T-helper 17 cell (primary cell): ENCODE data around the gene MICALL1. TPM values are rescaled to one million over a fixed set of nuclear protein-coding genes. Genes with fewer than 3 reads are reported as not detected.
"Not testable (repeated sequence)": the region's sequence is repeated elsewhere in the genome, so short reads cannot be mapped to it uniquely, and the experiment has no call there.

Experiments used
- ATAC-seq: fragments of 150-1000 bp; cut with Tn5 transposase; 2 replicates; pipeline ENCODE4 v1.10.0; 2021; ENCODE audit warnings: mild to moderate bottlenecking, moderate library complexity
- DNase-seq, 3 donors: peaks; one replicate each; pipeline versions ENCODE4 v3.0.0 to v3.0.0-alpha.2; 2020 to 2021
- H3K9me3 ChIP-seq: one replicate; pipeline ENCODE4 v1.7.0; 2013; ENCODE audit warnings: low read length, mild to moderate bottlenecking; ENCODE audit not compliant: control insufficient read depth, poor library complexity, severe bottlenecking
- H3K27ac Mint-ChIP-seq: one replicate; pipeline ENCODE4 v1.8.0; 2022; ENCODE audit warnings: mild to moderate bottlenecking, moderate library complexity, mixed read lengths
- H3K27me3 Mint-ChIP-seq: one replicate; pipeline ENCODE4 v1.8.0; 2022; ENCODE audit warnings: mixed read lengths
- H3K36me3 Mint-ChIP-seq: one replicate; pipeline ENCODE4 v1.8.0; 2022; ENCODE audit warnings: low read depth, mixed read lengths
- H3K4me1 Mint-ChIP-seq: one replicate; pipeline ENCODE4 v1.8.0; 2022; ENCODE audit warnings: mild to moderate bottlenecking, mixed read lengths
- H3K4me3 Mint-ChIP-seq: one replicate; pipeline ENCODE4 v1.8.0; 2022; ENCODE audit warnings: mild to moderate bottlenecking, moderate library complexity, mixed read lengths
- total RNA-seq, 4 donors: library from RNA in 2 of 4; stranded (reverse) in 2 of 4; gene quantifications; one replicate each; pipeline ENCODE4 v1.2.3 and lab custom pipeline; 2022 to 2026

MICALL1 gene
- total RNA-seq, 2 donors from 2014 or later, result 19.2 to 21.9 TPM

- not testable (repeated sequence) for H3K36me3 Mint-ChIP-seq, H3K9me3 ChIP-seq, H3K4me3 Mint-ChIP-seq, H3K4me1 Mint-ChIP-seq, H3K27me3 Mint-ChIP-seq, DNase-seq, ATAC-seq, H3K27ac Mint-ChIP-seq
Measured at GRCh38 chr22:37944423-37944822, 38.3 kb downstream of the MICALL1 start.

- not testable (repeated sequence) for DNase-seq, H3K4me1 Mint-ChIP-seq, H3K9me3 ChIP-seq, H3K36me3 Mint-ChIP-seq, ATAC-seq, H3K27ac Mint-ChIP-seq, H3K4me3 Mint-ChIP-seq, H3K27me3 Mint-ChIP-seq
Measured at GRCh38 chr22:37947142-37947795, 41.2 kb downstream of the MICALL1 start.

- H3K27me3 Mint-ChIP-seq, result peaks cover 13% of the 10 kb centered on the region
- no peak overlapping the region for H3K27ac Mint-ChIP-seq
- H3K9me3 ChIP-seq, result no peaks in the 10 kb centered on the region
- DNase-seq, result no peak
- ATAC-seq, result no peak
- H3K4me3 Mint-ChIP-seq, result no peak overlapping the region
- H3K4me1 Mint-ChIP-seq, result peaks cover 19% of the 10 kb centered on the region
- H3K36me3 Mint-ChIP-seq, result peaks cover 9% of the 10 kb centered on the region
Measured at GRCh38 chr22:37951305-37951704, 45.2 kb downstream of the MICALL1 start.

- peaks cover 13% of the 10 kb centered on the region for H3K27me3 Mint-ChIP-seq
- peaks cover 26% of the 10 kb centered on the region for H3K4me1 Mint-ChIP-seq
- H3K36me3 Mint-ChIP-seq, result peaks cover 13% of the 10 kb centered on the region
- not testable (repeated sequence) for ATAC-seq, H3K9me3 ChIP-seq, DNase-seq
- peak overlapping the region; percentile 100 for H3K4me3 Mint-ChIP-seq
- peak overlapping the region; percentile 99 for H3K27ac Mint-ChIP-seq
Measured at GRCh38 chr22:37952629-37953028, 46.5 kb downstream of the MICALL1 start.

- peaks cover 29% of the 10 kb centered on the region for H3K4me1 Mint-ChIP-seq
- H3K4me3 Mint-ChIP-seq, result peak overlapping the region; percentile 100
- no peaks in the 10 kb centered on the region for H3K9me3 ChIP-seq
- H3K27ac Mint-ChIP-seq, result peak overlapping the region; percentile 99
- no peak for DNase-seq
- H3K27me3 Mint-ChIP-seq, result peaks cover 13% of the 10 kb centered on the region
- peak; percentile 64 for ATAC-seq
- peaks cover 15% of the 10 kb centered on the region for H3K36me3 Mint-ChIP-seq
Measured at GRCh38 chr22:37953062-37953436, 47.0 kb downstream of the MICALL1 start.

GRCh38 chr22:37953437-37954179, 47.5 kb downstream of the MICALL1 start, which contains the start of the genes C22orf23 and POLR2F:
Gene C22orf23, minus strand, starts transcription at chr22:37953601. Its CDS starts 452 bp downstream, at chr22:37953149.
Gene POLR2F, plus strand, starts transcription at chr22:37953699. Its CDS starts 89 bp downstream, at chr22:37953788.
- no peaks in the 10 kb centered on the region for H3K9me3 ChIP-seq
- Mint-ChIP-seq H3K36me3 (peaks cover 18% of the 10 kb centered on the region), H3K27ac (peak within 1 kb of the TSS; percentile 99), H3K4me3 (peak within 1 kb of the TSS; percentile 100), H3K27me3 (peaks cover 13% of the 10 kb centered on the region), H3K4me1 (peaks cover 32% of the 10 kb centered on the region)
- ATAC-seq (peak; percentile 95), DNase-seq (peak; percentile 93 to 94 (median 94))

- ATAC-seq, result no peak
- H3K9me3 ChIP-seq, result no peaks in the 10 kb centered on the region
- Mint-ChIP-seq H3K27ac (peak overlapping the region; percentile 99), H3K4me1 (peaks cover 39% of the 10 kb centered on the region), H3K4me3 (peak overlapping the region; percentile 100), H3K27me3 (peaks cover 13% of the 10 kb centered on the region), H3K36me3 (peaks cover 25% of the 10 kb centered on the region)
- no peak for DNase-seq
Measured at GRCh38 chr22:37954686-37955085, 48.6 kb downstream of the MICALL1 start.

GRCh38 chr22:37955825-37956397, 49.8 kb downstream of the MICALL1 start:
- Mint-ChIP-seq H3K27me3 (peaks cover 13% of the 10 kb centered on the region), H3K4me1 (peaks cover 39% of the 10 kb centered on the region), H3K36me3 (peaks cover 25% of the 10 kb centered on the region)
- not testable (repeated sequence) for ATAC-seq, H3K27ac Mint-ChIP-seq, DNase-seq, H3K4me3 Mint-ChIP-seq, H3K9me3 ChIP-seq

- Mint-ChIP-seq H3K4me3 (no peak overlapping the region), H3K27me3 (peaks cover 13% of the 10 kb centered on the region), H3K27ac (peak overlapping the region; percentile 57), H3K36me3 (peaks cover 28% of the 10 kb centered on the region), H3K4me1 (peaks cover 39% of the 10 kb centered on the region)
- ATAC-seq (no peak), DNase-seq (no peak)
- H3K9me3 ChIP-seq, result no peaks in the 10 kb centered on the region
Measured at GRCh38 chr22:37957232-37957631, 51.1 kb downstream of the MICALL1 start.

- Mint-ChIP-seq H3K4me1 (peaks cover 30% of the 10 kb centered on the region), H3K27ac (peak overlapping the region; percentile 29), H3K36me3 (peaks cover 23% of the 10 kb centered on the region), H3K27me3 (no peaks in the 10 kb centered on the region), H3K4me3 (no peak overlapping the region)
- ATAC-seq, result no peak
- H3K9me3 ChIP-seq, result no peaks in the 10 kb centered on the region
- DNase-seq, result no peak
Measured at GRCh38 chr22:37959231-37959825, 53.2 kb downstream of the MICALL1 start.

- Mint-ChIP-seq H3K4me1 (peaks cover 29% of the 10 kb centered on the region), H3K36me3 (peaks cover 19% of the 10 kb centered on the region), H3K4me3 (no peak overlapping the region), H3K27ac (no peak overlapping the region), H3K27me3 (no peaks in the 10 kb centered on the region)
- ATAC-seq (no peak), DNase-seq (no peak)
- no peaks in the 10 kb centered on the region for H3K9me3 ChIP-seq
Measured at GRCh38 chr22:37961062-37961461, 55.0 kb downstream of the MICALL1 start.

GRCh38 chr22:37965940-37966664, 60.0 kb downstream of the MICALL1 start:
- H3K27ac Mint-ChIP-seq, result peak overlapping the region; percentile 79
- peaks cover 6% of the 10 kb centered on the region for H3K36me3 Mint-ChIP-seq
- H3K4me1 Mint-ChIP-seq, result peaks cover 14% of the 10 kb centered on the region
- no peaks in the 10 kb centered on the region for H3K27me3 Mint-ChIP-seq
- no peak for DNase-seq
- ATAC-seq, result no peak
- H3K4me3 Mint-ChIP-seq, result no peak overlapping the region
- no peaks in the 10 kb centered on the region for H3K9me3 ChIP-seq
